ENCODE data around the gene TESK2.

DNA sequence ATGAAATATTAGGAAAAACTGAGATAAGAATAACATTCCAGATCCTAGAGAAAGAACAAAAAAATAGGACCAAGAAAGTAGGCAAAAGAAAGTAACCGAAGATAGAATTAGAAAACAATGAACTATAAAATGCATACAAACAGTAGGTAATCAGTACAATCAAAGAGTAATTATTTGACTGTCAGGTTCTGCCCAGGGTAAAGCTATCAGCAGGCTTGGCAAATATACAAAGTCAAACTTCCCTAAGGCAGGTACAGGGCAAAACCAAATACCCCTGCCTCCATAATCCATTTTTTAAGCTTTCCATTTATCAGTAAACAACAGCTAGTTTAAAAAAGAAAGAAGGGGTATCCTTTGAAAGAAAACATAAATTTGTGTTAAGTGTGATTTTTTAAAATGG lies 44.4 kb downstream of the TESK2 start:
- TF ChIP-seq MBNL3 (CRISPR knock-in tag; conservative IDR thresholded peaks at IDR 0.05) (no peak), POLR2AphosphoS5 (IDR thresholded peaks at IDR 0.05; ENCODE audit: low read depth, low read length) (no peak), MBD4 (IDR thresholded peaks at IDR 0.05; ENCODE audit: borderline replicate concordance, low read length) (no peak), POLR2AphosphoS2 (IDR thresholded peaks at IDR 0.05; ENCODE audit: low read depth, low read length) (no peak), CBX5 (CRISPR knock-in tag; IDR thresholded peaks at IDR 0.05; ENCODE audit: borderline replicate concordance) (no peak), MEF2D (CRISPR knock-in tag; IDR thresholded peaks at IDR 0.05) (no peak), MTA3 (CRISPR knock-in tag; IDR thresholded peaks at IDR 0.05) (no peak), ZNF10 (CRISPR knock-in tag; IDR thresholded peaks at IDR 0.05; ENCODE audit: borderline replicate concordance, low read depth) (no peak)
- TF ChIP-seq, protein P1, sequence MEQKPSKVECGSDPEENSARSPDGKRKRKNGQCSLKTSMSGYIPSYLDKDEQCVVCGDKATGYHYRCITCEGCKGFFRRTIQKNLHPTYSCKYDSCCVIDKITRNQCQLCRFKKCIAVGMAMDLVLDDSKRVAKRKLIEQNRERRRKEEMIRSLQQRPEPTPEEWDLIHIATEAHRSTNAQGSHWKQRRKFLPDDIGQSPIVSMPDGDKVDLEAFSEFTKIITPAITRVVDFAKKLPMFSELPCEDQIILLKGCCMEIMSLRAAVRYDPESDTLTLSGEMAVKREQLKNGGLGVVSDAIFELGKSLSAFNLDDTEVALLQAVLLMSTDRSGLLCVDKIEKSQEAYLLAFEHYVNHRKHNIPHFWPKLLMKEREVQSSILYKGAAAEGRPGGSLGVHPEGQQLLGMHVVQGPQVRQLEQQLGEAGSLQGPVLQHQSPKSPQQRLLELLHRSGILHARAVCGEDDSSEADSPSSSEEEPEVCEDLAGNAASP (CRISPR knock-in tag; IDR thresholded peaks at IDR 0.05; ENCODE audit: borderline replicate concordance) = no peak
- TF ChIP-seq, protein P2, sequence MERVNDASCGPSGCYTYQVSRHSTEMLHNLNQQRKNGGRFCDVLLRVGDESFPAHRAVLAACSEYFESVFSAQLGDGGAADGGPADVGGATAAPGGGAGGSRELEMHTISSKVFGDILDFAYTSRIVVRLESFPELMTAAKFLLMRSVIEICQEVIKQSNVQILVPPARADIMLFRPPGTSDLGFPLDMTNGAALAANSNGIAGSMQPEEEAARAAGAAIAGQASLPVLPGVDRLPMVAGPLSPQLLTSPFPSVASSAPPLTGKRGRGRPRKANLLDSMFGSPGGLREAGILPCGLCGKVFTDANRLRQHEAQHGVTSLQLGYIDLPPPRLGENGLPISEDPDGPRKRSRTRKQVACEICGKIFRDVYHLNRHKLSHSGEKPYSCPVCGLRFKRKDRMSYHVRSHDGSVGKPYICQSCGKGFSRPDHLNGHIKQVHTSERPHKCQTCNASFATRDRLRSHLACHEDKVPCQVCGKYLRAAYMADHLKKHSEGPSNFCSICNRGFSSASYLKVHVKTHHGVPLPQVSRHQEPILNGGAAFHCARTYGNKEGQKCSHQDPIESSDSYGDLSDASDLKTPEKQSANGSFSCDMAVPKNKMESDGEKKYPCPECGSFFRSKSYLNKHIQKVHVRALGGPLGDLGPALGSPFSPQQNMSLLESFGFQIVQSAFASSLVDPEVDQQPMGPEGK (CRISPR knock-in tag; IDR thresholded peaks at IDR 0.05) = no peak
- TF ChIP-seq, protein P3, sequence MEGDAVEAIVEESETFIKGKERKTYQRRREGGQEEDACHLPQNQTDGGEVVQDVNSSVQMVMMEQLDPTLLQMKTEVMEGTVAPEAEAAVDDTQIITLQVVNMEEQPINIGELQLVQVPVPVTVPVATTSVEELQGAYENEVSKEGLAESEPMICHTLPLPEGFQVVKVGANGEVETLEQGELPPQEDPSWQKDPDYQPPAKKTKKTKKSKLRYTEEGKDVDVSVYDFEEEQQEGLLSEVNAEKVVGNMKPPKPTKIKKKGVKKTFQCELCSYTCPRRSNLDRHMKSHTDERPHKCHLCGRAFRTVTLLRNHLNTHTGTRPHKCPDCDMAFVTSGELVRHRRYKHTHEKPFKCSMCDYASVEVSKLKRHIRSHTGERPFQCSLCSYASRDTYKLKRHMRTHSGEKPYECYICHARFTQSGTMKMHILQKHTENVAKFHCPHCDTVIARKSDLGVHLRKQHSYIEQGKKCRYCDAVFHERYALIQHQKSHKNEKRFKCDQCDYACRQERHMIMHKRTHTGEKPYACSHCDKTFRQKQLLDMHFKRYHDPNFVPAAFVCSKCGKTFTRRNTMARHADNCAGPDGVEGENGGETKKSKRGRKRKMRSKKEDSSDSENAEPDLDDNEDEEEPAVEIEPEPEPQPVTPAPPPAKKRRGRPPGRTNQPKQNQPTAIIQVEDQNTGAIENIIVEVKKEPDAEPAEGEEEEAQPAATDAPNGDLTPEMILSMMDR (CRISPR knock-in tag; IDR thresholded peaks at IDR 0.05) = no peak
